Measurements from ENCODE around the gene EXOC2. TPM values are rescaled to one million over a fixed set of nuclear protein-coding genes. Genes with fewer than 3 reads are reported as not detected.

EXOC2 gene
- total RNA-seq, 4 donors from 2014 or later = 19.5 to 23.6 (median 20.9) TPM

- intact Hi-C loops (cut with DNase I; ENCODE audit: low total_unique reads) = no loop called here
- no peak overlapping the region for H3K4me3 ChIP-seq (ENCODE audit: low read depth, poor library complexity, severe bottlenecking)
- WGBS, 2 donors = 83 to 90% methylated on average over 6 of the region's 6 CpGs
- TF ChIP-seq POLR2A (IDR thresholded peaks at IDR 0.05) = no peak
- no peak for TF ChIP-seq CTCF (IDR thresholded peaks at IDR 0.05)
- no peak for DNase-seq (ENCODE audit: low spot score in 2 of 2)
Observed at GRCh38 chr6:684831-685636, 7.9 kb downstream of the EXOC2 start.

GRCh38 chr6:683742-684440 is 9.0 kb downstream of the EXOC2 start:
- intact Hi-C loops (cut with DNase I; ENCODE audit: low total_unique reads) = no loop called here
- TF ChIP-seq POLR2A (IDR thresholded peaks at IDR 0.05) = no peak
- TF ChIP-seq CTCF (IDR thresholded peaks at IDR 0.05) = no peak
- WGBS, 2 donors = 44 to 48% methylated on average over 15 of the region's 15 CpGs
- DNase-seq (ENCODE audit: low spot score in 2 of 2) = no peak
- no peak overlapping the region for H3K4me3 ChIP-seq (ENCODE audit: low read depth, poor library complexity, severe bottlenecking)

- WGBS, 2 donors = 79 to 84% methylated on average over 5 of the region's 5 CpGs
- intact Hi-C loops (cut with DNase I; ENCODE audit: low total_unique reads) = no loop called here
- DNase-seq (ENCODE audit: low spot score in 2 of 2) = no peak
- TF ChIP-seq CTCF (IDR thresholded peaks at IDR 0.05) (no peak), POLR2A (IDR thresholded peaks at IDR 0.05) (no peak)
- H3K4me3 ChIP-seq (ENCODE audit: low read depth, poor library complexity, severe bottlenecking) = no peak overlapping the region
Observed at GRCh38 chr6:680666-681340, 12.1 kb downstream of the EXOC2 start.

- no peak for DNase-seq (ENCODE audit: low spot score in 2 of 2)
- no peak overlapping the region for H3K4me3 ChIP-seq (ENCODE audit: low read depth, poor library complexity, severe bottlenecking)
- intact Hi-C loops (cut with DNase I; ENCODE audit: low total_unique reads) = no loop called here
- WGBS, 2 donors = 51 to 67% methylated on average over 2 of the region's 2 CpGs
- TF ChIP-seq POLR2A (IDR thresholded peaks at IDR 0.05) (no peak), CTCF (IDR thresholded peaks at IDR 0.05) (no peak)
Observed at GRCh38 chr6:680251-680650, 12.7 kb downstream of the EXOC2 start.

GRCh38 chr6:679282-679681 is 13.7 kb downstream of the EXOC2 start:
- DNase-seq (ENCODE audit: low spot score in 2 of 2) = no peak
- WGBS, 2 donors = 78 to 84% methylated on average over 9 of the region's 9 CpGs
- TF ChIP-seq CTCF (IDR thresholded peaks at IDR 0.05) (no peak), POLR2A (IDR thresholded peaks at IDR 0.05) (no peak)
- H3K4me3 ChIP-seq (ENCODE audit: low read depth, poor library complexity, severe bottlenecking) = no peak overlapping the region
- intact Hi-C loops (cut with DNase I; ENCODE audit: low total_unique reads) = no loop called here

Measured in lower leg skin (tissue), 4 donors.